Erythroblast (primary cell): ENCODE data around the gene TTI1.

Experiments
- GATA1 ChIP-seq: IDR thresholded peaks from 2 replicates; pipeline ENCODE4 v1.6.1; 2011; ENCODE audit warnings: low read depth, mild to moderate bottlenecking, control low read depth, low read length, moderate library complexity
- POLR2A ChIP-seq: IDR thresholded peaks from 2 replicates; pipeline ENCODE4 v1.6.1; 2011; ENCODE audit warnings: mild to moderate bottlenecking, low read length

GRCh38 chr20:37983286-37983685 is 50.0 kb downstream of the TTI1 start:
- TF ChIP-seq POLR2A = no peak
- no peak for TF ChIP-seq GATA1
